ENCODE results near the gene LCE4A.

The LCE4A gene

DNA sequence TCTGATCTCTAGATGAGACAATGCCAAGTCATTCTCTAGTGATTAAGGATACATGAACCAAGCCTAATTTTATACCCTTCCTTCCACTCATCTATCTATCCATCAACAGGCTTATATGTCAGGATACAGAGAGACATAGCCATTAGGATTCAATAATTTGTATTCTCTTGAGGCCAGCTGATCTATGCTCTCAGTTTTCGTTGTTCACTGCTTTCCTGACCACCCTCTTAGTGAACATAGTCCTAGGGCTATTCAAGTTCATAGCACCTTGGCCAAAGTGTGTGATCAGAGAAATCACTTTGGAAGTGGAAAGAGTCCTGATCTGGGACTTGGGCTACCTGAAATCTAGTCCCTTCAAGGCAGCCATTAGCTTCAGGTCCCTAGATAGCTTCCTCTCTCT lies 45.6 kb downstream of the LCE4A start:
- H3K4me3 ChIP-seq (ENCODE audit: low read depth, low read length): no peak overlapping the region
- no peak for DNase-seq
- H3K27me3 ChIP-seq: no peaks in the 10 kb centered on the region
- TF ChIP-seq CTCF (IDR thresholded peaks at IDR 0.05; ENCODE audit: low read depth, low read length): no peak
- H3K36me3 ChIP-seq: no peaks in the 10 kb centered on the region
- H3K9me3 ChIP-seq: no peaks in the 10 kb centered on the region
- H3K4me1 ChIP-seq: no peaks in the 10 kb centered on the region

GRCh38 chr1:152756872-152757271 lies 48.9 kb downstream of the LCE4A start:
- Histone ChIP-seq H3K4me3 (ENCODE audit: low read depth, low read length) (no peak overlapping the region), H3K27me3 (no peaks in the 10 kb centered on the region), H3K4me1 (no peaks in the 10 kb centered on the region), H3K9me3 (no peaks in the 10 kb centered on the region), H3K36me3 (no peaks in the 10 kb centered on the region)
- TF ChIP-seq CTCF (IDR thresholded peaks at IDR 0.05; ENCODE audit: low read depth, low read length): no peak
- no peak for DNase-seq

- H3K4me3 ChIP-seq (ENCODE audit: low read depth, low read length): no peak within 1 kb of the TSS
- no peak for TF ChIP-seq CTCF (IDR thresholded peaks at IDR 0.05; ENCODE audit: low read depth, low read length)
- H3K27me3 ChIP-seq: no peaks in the 10 kb centered on the region
- no peak for DNase-seq
- no peaks in the 10 kb centered on the region for H3K9me3 ChIP-seq
- no peaks in the 10 kb centered on the region for H3K36me3 ChIP-seq
- H3K4me1 ChIP-seq: no peaks in the 10 kb centered on the region
Measured at GRCh38 chr1:152757747-152758146, 49.8 kb downstream of the LCE4A start, which contains the start of gene KPRP. KPRP (plus strand) TSS chr1:152758025; CDS start chr1:152759589, 1,564 bp downstream.

- TF ChIP-seq CTCF (IDR thresholded peaks at IDR 0.05; ENCODE audit: low read depth, low read length): no peak
- Histone ChIP-seq H3K27me3 (no peaks in the 10 kb centered on the region), H3K36me3 (no peaks in the 10 kb centered on the region), H3K4me3 (ENCODE audit: low read depth, low read length) (no peak overlapping the region), H3K9me3 (no peaks in the 10 kb centered on the region), H3K4me1 (no peaks in the 10 kb centered on the region)
- DNase-seq: no peak
Measured at GRCh38 chr1:152758636-152759035, 50.7 kb downstream of the LCE4A start.
